Right lobe of liver (tissue), 6 donors: ENCODE measurements around the gene URB1. TPM values are rescaled to one million over a fixed set of nuclear protein-coding genes. Genes with fewer than 3 reads are reported as not detected.

ENCODE experiments used
- ATAC-seq, 4 donors: fragments of 200-7000 bp; cut with Tn5 transposase; one replicate each; pipeline ENCODE4 v1.9.1; 2020; ENCODE audit warnings: mild to moderate bottlenecking in 4 of 4, moderate library complexity in 4 of 4
- DNase-seq, 3 donors: peaks; one replicate each; pipeline ENCODE4 v3.0.0-alpha.2; 2020
- H3K27ac ChIP-seq, 3 donors: fragments of 200-600 bp; one replicate each; pipeline ENCODE4 v1.8.0; 2022
- H3K27me3 ChIP-seq, 2 donors: fragments of 200-600 bp; one replicate each; pipeline ENCODE4 v1.8.0; 2022
- H3K36me3 ChIP-seq, 4 donors: fragments of 200-600 bp; sonication (generic) in 1 of 4; one replicate each; pipeline versions ENCODE4 v1.5.1 to v1.8.0; 2017 to 2022; ENCODE audit warnings: control low read depth in 1 of 4
- H3K4me1 ChIP-seq, 4 donors: fragments of 200-600 bp; sonication (generic) in 1 of 4; one replicate each; pipeline versions ENCODE4 v1.5.1 to v1.8.0; 2017 to 2022; ENCODE audit warnings: control low read depth in 1 of 4
- H3K4me3 ChIP-seq, 3 donors: fragments of 200-600 bp; one replicate each; pipeline ENCODE4 v1.8.0; 2022
- H3K9me3 ChIP-seq, 4 donors: fragments of 200-600 bp; sonication (generic) in 1 of 4; one replicate each; pipeline versions ENCODE4 v1.5.1 to v1.8.0; 2017 to 2022; ENCODE audit warnings: control low read depth in 1 of 4
- CTCF ChIP-seq, 4 donors: fragments of 200-600 bp in 3 of 4; fragments of 450-650 bp in 1 of 4; IDR thresholded peaks; one replicate each; pipeline versions ENCODE4 v1.5.1 to v1.8.0; 2016 to 2022; ENCODE audit warnings: antibody characterized with exemption in 4 of 4, mild to moderate bottlenecking in 2 of 4
- POLR2A ChIP-seq: fragments of 450-650 bp; IDR thresholded peaks from one replicate; pipeline ENCODE4 v1.6.1; 2017; ENCODE audit warnings: antibody characterized with exemption, mild to moderate bottlenecking
- WGBS: methylation state at CpG from one replicate; pipeline ENCODE4 v1.1.6; 2018; ENCODE audit warnings: low coverage, low lambda C conversion rate; ENCODE audit not compliant: insufficient coverage; ENCODE audit errors: missing lambda C conversion rate; 5-methylcytosine and 5-hydroxymethylcytosine counted together
- intact Hi-C, 2 donors: fragments of 100-400 bp; cut with DNase I; formaldehyde crosslinking; loops; one replicate each; pipeline versions ENCODE4 v1.11.2 to v1.14.1; 2022
- total RNA-seq, 6 experiments: library from RNA; depleted of rRNA in 2 of 6; stranded (reverse); fragments of >200 nt in 2 of 6; fragmentation: NEBNext Ultra II Directional in 3 of 6; extraction: Animal tissue kit (Norgen Biotek cat#: 25700) in 3 of 6; gene quantifications; one replicate each; pipeline versions ENCODE4 v1.1.0 to v1.2.4, GENCODE V29; 2016 to 2023
- donor health status: DM: no; HTN: yes; CAD: no.
- donor health status: DM: no; HTN: no; CAD: no.
- donor health status: DM: no; HTN: no; CAD: no.
- donor health status: DM: no; HTN: yes; CAD: no.
- donor health status: DM: no; HTN: yes; CAD: no.

Gene URB1
- total RNA-seq, 6 experiments from 2014 or later: 6.3 to 13.6 (median 9.8) TPM

- Histone ChIP-seq H3K9me3 (no peaks in the 10 kb centered on the region), H3K27me3 (no peaks in the 10 kb centered on the region), H3K36me3 (no peaks in the 10 kb centered on the region), H3K27ac (no peak overlapping the region), H3K4me3 (no peak overlapping the region), H3K4me1 (peaks cover 0 to 12% (median 3%) of the 10 kb centered on the region in 4 donors)
- no peak for TF ChIP-seq POLR2A
- no peak for TF ChIP-seq CTCF (IDR thresholded peaks at IDR 0.05)
- ATAC-seq: no peak
- DNase-seq: no peak
- WGBS: 77% methylated on average over 3 of the region's 6 CpGs
- intact Hi-C loops: no loop called here
These were observed 109.8 kb downstream of the URB1 start for GRCh38 chr21:32282992-32283391.

GRCh38 chr21:32281531-32281930 lies 111.3 kb downstream of the URB1 start:
- H3K4me1 ChIP-seq: peaks cover 0 to 18% (median 3%) of the 10 kb centered on the region in 4 donors
- H3K36me3 ChIP-seq: no peaks in the 10 kb centered on the region
- intact Hi-C loops: no loop called here
- WGBS: 92% methylated on average over 2 of the region's 7 CpGs
- no peaks in the 10 kb centered on the region for H3K27me3 ChIP-seq
- H3K4me3 ChIP-seq: no peak overlapping the region
- DNase-seq (no peak), ATAC-seq (no peak)
- no peaks in the 10 kb centered on the region for H3K9me3 ChIP-seq
- TF ChIP-seq POLR2A (no peak), CTCF (IDR thresholded peaks at IDR 0.05) (no peak)
- H3K27ac ChIP-seq: no peak overlapping the region

- WGBS: 19% methylated on average over 6 of the region's 10 CpGs
- Histone ChIP-seq H3K27me3 (no peaks in the 10 kb centered on the region), H3K9me3 (no peaks in the 10 kb centered on the region), H3K36me3 (no peaks in the 10 kb centered on the region), H3K27ac (peak overlapping the region; percentile 17 to 29 (median 29)), H3K4me3 (peak overlapping the region; percentile 69 to 90 (median 75)), H3K4me1 (peaks cover 0 to 18% (median 3%) of the 10 kb centered on the region in 4 donors)
- ATAC-seq (no peak), DNase-seq (no peak)
- intact Hi-C loops: no loop called here
- TF ChIP-seq POLR2A (no peak), CTCF (IDR thresholded peaks at IDR 0.05) (no peak)
These were observed 113.5 kb downstream of the URB1 start for GRCh38 chr21:32279377-32279680.

GRCh38 chr21:32278518-32279376 lies 114.1 kb downstream of the URB1 start, which contains the start of gene MIS18A:
Gene MIS18A, minus strand, starts transcription at chr21:32279049. Its CDS starts 35 bp downstream, at chr21:32279014.
- H3K9me3 ChIP-seq: no peaks in the 10 kb centered on the region
- H3K36me3 ChIP-seq: no peaks in the 10 kb centered on the region
- DNase-seq (peak; percentile 94 to 95 (median 94)), ATAC-seq (peak; percentile 94 to 98 (median 96))
- intact Hi-C loops: no loop called here
- no peak for TF ChIP-seq CTCF (IDR thresholded peaks at IDR 0.05)
- peak; percentile 30 for TF ChIP-seq POLR2A
- peaks cover 0 to 18% (median 3%) of the 10 kb centered on the region in 4 donors for H3K4me1 ChIP-seq
- H3K4me3 ChIP-seq: peak within 1 kb of the TSS; percentile 69 to 90 (median 75)
- WGBS: under 1% methylated on average over 26 of the region's 69 CpGs
- no peaks in the 10 kb centered on the region for H3K27me3 ChIP-seq
- peak within 1 kb of the TSS; percentile 17 to 29 (median 29) for H3K27ac ChIP-seq
